HFFc6 (cell line): ENCODE results near the gene RNF150. TPM values are rescaled to one million over a fixed set of nuclear protein-coding genes. Genes with fewer than 3 reads are reported as not detected.
"Not testable (repeated sequence)": the region's sequence is repeated elsewhere in the genome, so short reads cannot be mapped to it uniquely, and the experiment has no call there.

ENCODE experiments used
- DNase-seq: peaks from one replicate; pipeline ENCODE4 v3.0.0-alpha.2; 2018
- H3K27ac Mint-ChIP-seq: 2 replicates; pipeline ENCODE4 v1.8.0; 2020; ENCODE audit warnings: mild to moderate bottlenecking, mixed read lengths
- H3K27me3 Mint-ChIP-seq: 2 replicates; pipeline ENCODE4 v1.8.0; 2021; ENCODE audit warnings: mild to moderate bottlenecking, moderate library complexity, mixed read lengths; ENCODE audit not compliant: insufficient read depth
- H3K36me3 Mint-ChIP-seq: 2 replicates; pipeline ENCODE4 v1.8.0; 2021; ENCODE audit warnings: low read depth, mixed read lengths
- H3K4me1 Mint-ChIP-seq: 2 replicates; pipeline ENCODE4 v1.8.0; 2020; ENCODE audit warnings: low read depth, mixed read lengths
- H3K4me3 Mint-ChIP-seq: 2 replicates; pipeline ENCODE4 v1.8.0; 2020; ENCODE audit warnings: mild to moderate bottlenecking, moderate library complexity, mixed read lengths
- H3K9me3 Mint-ChIP-seq: 2 replicates; pipeline ENCODE4 v1.8.0; 2020; ENCODE audit warnings: mild to moderate bottlenecking, mixed read lengths
- total RNA-seq, 6 experiments: library from RNA; stranded (reverse); fragmentation: NEBNext Ultra II Directional; extraction: Animal tissue kit (Norgen Biotek cat#: 25700); gene quantifications; 2 replicates in 1 of 6; 3 replicates in 5 of 6; pipeline ENCODE4 v1.2.3, GENCODE V29; 2021
- TF ChIP-seq, protein P1 (sequence below): fragments of 200-600 bp; sonication (generic); IDR thresholded peaks from 2 replicates; pipeline ENCODE4 v1.5.0; 2021; ENCODE audit warnings: antibody characterized with exemption, mild to moderate bottlenecking

The RNF150 gene
- total RNA-seq, 6 experiments from 2014 or later: 15.1 to 24.2 (median 20.7) TPM

DNA sequence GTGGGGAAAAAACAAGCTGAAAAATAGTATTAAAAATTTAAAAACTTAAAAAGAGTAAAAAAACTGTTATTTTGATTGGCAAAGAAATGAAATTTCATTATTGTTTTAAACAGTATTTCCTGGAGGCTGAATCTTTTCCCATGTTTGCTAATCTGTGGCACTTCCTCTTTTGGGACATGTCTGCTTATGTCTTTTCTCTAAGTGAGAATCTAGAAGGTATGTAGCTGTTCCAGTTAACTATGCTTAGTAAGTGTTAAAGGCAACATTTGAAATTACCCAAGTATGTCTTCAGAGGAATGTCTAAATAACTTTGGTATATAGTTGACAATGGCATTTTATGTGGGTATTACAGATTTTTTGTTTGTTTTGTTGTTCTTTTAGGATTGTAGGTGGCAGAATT, 295.5 kb downstream of the RNF150 start:
- Mint-ChIP-seq H3K4me1 (no peaks in the 10 kb centered on the region), H3K36me3 (no peaks in the 10 kb centered on the region), H3K27ac (no peak overlapping the region), H3K27me3 (peaks cover 12% of the 10 kb centered on the region), H3K9me3 (0 out of 2 replicates have a peak, but pooled peaks cover 3% of the 10 kb centered on the region), H3K4me3 (no peak overlapping the region)
- TF ChIP-seq, protein P1, sequence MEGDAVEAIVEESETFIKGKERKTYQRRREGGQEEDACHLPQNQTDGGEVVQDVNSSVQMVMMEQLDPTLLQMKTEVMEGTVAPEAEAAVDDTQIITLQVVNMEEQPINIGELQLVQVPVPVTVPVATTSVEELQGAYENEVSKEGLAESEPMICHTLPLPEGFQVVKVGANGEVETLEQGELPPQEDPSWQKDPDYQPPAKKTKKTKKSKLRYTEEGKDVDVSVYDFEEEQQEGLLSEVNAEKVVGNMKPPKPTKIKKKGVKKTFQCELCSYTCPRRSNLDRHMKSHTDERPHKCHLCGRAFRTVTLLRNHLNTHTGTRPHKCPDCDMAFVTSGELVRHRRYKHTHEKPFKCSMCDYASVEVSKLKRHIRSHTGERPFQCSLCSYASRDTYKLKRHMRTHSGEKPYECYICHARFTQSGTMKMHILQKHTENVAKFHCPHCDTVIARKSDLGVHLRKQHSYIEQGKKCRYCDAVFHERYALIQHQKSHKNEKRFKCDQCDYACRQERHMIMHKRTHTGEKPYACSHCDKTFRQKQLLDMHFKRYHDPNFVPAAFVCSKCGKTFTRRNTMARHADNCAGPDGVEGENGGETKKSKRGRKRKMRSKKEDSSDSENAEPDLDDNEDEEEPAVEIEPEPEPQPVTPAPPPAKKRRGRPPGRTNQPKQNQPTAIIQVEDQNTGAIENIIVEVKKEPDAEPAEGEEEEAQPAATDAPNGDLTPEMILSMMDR: no peak
- no peak for DNase-seq

DNA sequence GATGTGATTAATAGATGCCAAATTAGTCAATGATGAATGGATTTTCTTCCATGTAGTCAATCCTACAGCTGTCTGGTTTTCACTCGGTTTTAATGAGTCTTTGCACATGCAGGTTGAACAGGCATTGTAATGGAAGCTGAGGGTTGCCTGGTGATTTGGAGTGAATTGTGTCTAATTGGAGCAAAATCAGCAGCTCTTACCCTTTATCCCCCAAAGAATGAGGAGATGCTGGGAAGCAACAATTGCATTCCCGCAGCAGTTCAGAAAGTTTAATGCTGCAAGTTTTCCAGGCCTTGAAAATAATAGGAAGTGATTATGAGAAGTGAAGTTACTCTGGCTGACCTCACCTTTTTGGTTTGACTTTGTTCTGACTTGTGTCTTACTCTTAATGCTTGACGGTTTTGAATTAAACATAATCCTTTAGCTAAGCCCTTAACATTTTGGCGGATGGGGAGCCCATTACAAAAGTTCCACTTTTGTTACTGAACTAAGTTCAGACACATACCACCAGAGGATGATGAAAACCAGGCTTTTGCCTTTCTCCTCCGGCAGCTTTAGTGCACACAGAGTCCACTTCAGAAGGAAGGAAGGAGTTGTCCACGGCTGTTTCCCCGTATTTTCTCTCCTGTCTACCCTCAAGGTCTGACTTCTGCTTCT, 298.3 kb downstream of the RNF150 start:
- DNase-seq: no peak
- H3K4me1 Mint-ChIP-seq: no peaks in the 10 kb centered on the region
- peaks cover 12% of the 10 kb centered on the region for H3K27me3 Mint-ChIP-seq
- TF ChIP-seq, protein P1: no peak
- H3K36me3 Mint-ChIP-seq: no peaks in the 10 kb centered on the region
- H3K9me3 Mint-ChIP-seq: no peaks in the 10 kb centered on the region
- no peak overlapping the region for H3K27ac Mint-ChIP-seq
- H3K4me3 Mint-ChIP-seq: no peak overlapping the region

DNA sequence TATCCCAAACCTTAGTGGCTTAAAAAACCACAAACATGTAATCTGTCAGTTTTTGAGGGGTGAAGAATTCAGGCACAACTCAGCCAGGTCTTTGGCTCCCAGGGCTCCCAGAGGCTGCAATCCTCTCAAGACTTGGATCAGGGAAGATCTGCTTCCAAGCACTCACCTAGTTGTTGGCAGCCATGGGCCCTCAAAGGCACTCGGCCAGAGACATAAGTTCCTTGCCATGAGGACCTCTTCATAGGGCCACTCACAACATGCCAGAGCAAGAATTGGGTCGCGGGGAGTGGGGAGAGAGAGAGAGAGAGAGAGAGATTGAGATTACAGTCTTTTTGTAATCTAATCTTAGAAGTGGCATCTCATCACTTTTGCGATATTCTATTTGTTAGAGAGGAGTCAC, 300.0 kb downstream of the RNF150 start:
- no peak overlapping the region for H3K4me3 Mint-ChIP-seq

DNA sequence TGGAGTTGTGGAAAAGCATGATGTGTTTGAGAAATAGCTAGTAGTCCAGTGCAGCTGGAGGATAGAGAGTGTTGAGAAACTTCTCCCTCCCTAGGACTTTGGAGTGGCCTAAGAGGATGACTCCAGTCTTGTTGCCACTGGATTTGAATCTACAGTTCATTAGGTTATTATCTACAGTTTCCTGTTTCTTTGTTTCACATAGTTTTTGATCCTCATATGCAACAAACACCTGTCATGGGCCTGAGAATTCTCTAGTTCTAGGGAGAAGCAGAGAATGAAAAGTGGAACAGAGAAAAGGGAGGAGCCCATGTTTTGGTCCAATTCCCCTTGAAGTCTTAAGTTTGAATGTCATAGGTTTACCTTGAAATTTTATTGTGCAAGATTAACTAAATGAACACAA, 303.4 kb downstream of the RNF150 start:
- TF ChIP-seq, protein P1: no peak
- peaks cover 21% of the 10 kb centered on the region for H3K27me3 Mint-ChIP-seq
- no peaks in the 10 kb centered on the region for H3K9me3 Mint-ChIP-seq
- no peaks in the 10 kb centered on the region for H3K4me1 Mint-ChIP-seq
- no peak overlapping the region for H3K4me3 Mint-ChIP-seq
- H3K36me3 Mint-ChIP-seq: no peaks in the 10 kb centered on the region
- no peak for DNase-seq
- H3K27ac Mint-ChIP-seq: no peak overlapping the region

More for the DNA sequence above, 300.0 kb downstream of the RNF150 start:
- Mint-ChIP-seq H3K27ac (no peak overlapping the region), H3K27me3 (peaks cover 11% of the 10 kb centered on the region), H3K9me3 (no peaks in the 10 kb centered on the region), H3K4me1 (no peaks in the 10 kb centered on the region), H3K36me3 (no peaks in the 10 kb centered on the region)
- TF ChIP-seq, protein P1: no peak
- DNase-seq: no peak

DNA sequence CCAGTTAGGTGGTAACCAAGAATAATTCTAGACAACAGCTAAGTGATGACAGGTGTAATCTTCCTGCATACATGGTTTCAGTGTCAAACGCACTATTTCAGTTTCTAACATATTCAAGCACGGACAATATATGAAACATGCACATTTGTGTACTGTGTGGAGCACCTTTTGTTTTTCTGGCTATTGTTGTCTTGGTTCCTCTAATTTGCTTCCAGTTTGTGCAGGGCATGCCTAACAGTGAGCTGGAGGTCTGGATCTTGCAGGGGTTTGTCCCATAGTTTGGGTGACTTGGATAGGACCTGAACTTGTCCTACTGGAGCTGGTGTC, 306.6 kb downstream of the RNF150 start:
- no peaks in the 10 kb centered on the region for H3K36me3 Mint-ChIP-seq
- H3K9me3 Mint-ChIP-seq: no peaks in the 10 kb centered on the region
- H3K27me3 Mint-ChIP-seq: peaks cover 36% of the 10 kb centered on the region
- TF ChIP-seq, protein P1: no peak
- DNase-seq: no peak
- H3K27ac Mint-ChIP-seq: no peak overlapping the region
- H3K4me1 Mint-ChIP-seq: no peaks in the 10 kb centered on the region
- no peak overlapping the region for H3K4me3 Mint-ChIP-seq

GRCh38 chr4:140820520-140820919, 312.7 kb downstream of the RNF150 start:
- H3K4me3 Mint-ChIP-seq, DNase-seq, H3K4me1 Mint-ChIP-seq, H3K27ac Mint-ChIP-seq, H3K9me3 Mint-ChIP-seq, H3K36me3 Mint-ChIP-seq: not testable (repeated sequence)
- H3K27me3 Mint-ChIP-seq: peaks cover 31% of the 10 kb centered on the region
